GM23338 (cell line): ENCODE measurements around the gene NRDE2. TPM values are rescaled to one million over a fixed set of nuclear protein-coding genes. Genes with fewer than 3 reads are reported as not detected.

Source experiments
- ATAC-seq: fragments of 200-7000 bp; cut with Tn5 transposase; 3 replicates; pipeline ENCODE4 v1.9.1; 2020
- DNase-seq: peaks from one replicate; pipeline ENCODE4 v3.0.0-alpha.2; 2015; ENCODE audit warnings: low spot score
- H2AFZ ChIP-seq: fragments of 200-600 bp; sonication (generic); 2 replicates; pipeline ENCODE4 v1.8.0; 2016; ENCODE audit warnings: antibody characterized with exemption, mild to moderate bottlenecking, moderate library complexity
- H3F3A ChIP-seq: fragments of 200-600 bp; sonication (generic); replicated peaks from 2 replicates; pipeline ENCODE4 v1.8.0; 2017; ENCODE audit warnings: antibody characterized with exemption, mixed run types, low read depth
- H3K27ac ChIP-seq: fragments of 200-600 bp; sonication (generic); 2 replicates; pipeline ENCODE4 v1.6.1; 2016; ENCODE audit warnings: low read depth
- H3K27me3 ChIP-seq: fragments of 200-600 bp; sonication (generic); 2 replicates; pipeline ENCODE4 v1.8.0; 2016; ENCODE audit warnings: mild to moderate bottlenecking, mixed run types, moderate library complexity; ENCODE audit not compliant: insufficient read depth
- H3K36me3 ChIP-seq: fragments of 200-600 bp; sonication (generic); 2 replicates; pipeline ENCODE4 v1.8.0; 2016; ENCODE audit warnings: mild to moderate bottlenecking; ENCODE audit not compliant: insufficient read depth
- H3K4me1 ChIP-seq: fragments of 200-600 bp; sonication (generic); 2 replicates; pipeline ENCODE4 v1.8.0; 2016; ENCODE audit warnings: mild to moderate bottlenecking, moderate library complexity; ENCODE audit not compliant: insufficient read depth
- H3K4me2 ChIP-seq: fragments of 200-600 bp; sonication (generic); 2 replicates; pipeline ENCODE4 v1.7.1; 2017; ENCODE audit warnings: mixed run types
- H3K4me3 ChIP-seq: fragments of 200-600 bp; sonication (generic); 2 replicates; pipeline ENCODE4 v1.6.1; 2016; ENCODE audit warnings: mixed run types
- H3K79me2 ChIP-seq: fragments of 200-600 bp; sonication (generic); replicated peaks from 2 replicates; pipeline ENCODE4 v1.8.0; 2017; ENCODE audit warnings: mild to moderate bottlenecking; ENCODE audit not compliant: insufficient read depth
- H3K9me2 ChIP-seq: fragments of 200-600 bp; sonication (generic); 2 replicates; pipeline ENCODE4 v1.8.0; 2017; ENCODE audit not compliant: insufficient read depth
- H4K20me1 ChIP-seq: fragments of 200-600 bp; sonication (generic); replicated peaks from 2 replicates; pipeline ENCODE4 v1.8.0; 2017; ENCODE audit warnings: mild to moderate bottlenecking; ENCODE audit not compliant: insufficient read depth
- H3K27ac Mint-ChIP-seq: 2 replicates; pipeline ENCODE4 v1.8.0; 2020; ENCODE audit warnings: inconsistent platforms, mild to moderate bottlenecking, moderate library complexity, mixed read lengths
- H3K27me3 Mint-ChIP-seq: 3 replicates; pipeline ENCODE4 v1.8.0; 2022; ENCODE audit warnings: low read depth, mild to moderate bottlenecking, moderate library complexity, mixed read lengths, inconsistent platforms; ENCODE audit not compliant: insufficient read depth, poor library complexity
- H3K36me3 Mint-ChIP-seq: 3 replicates; pipeline ENCODE4 v1.8.0; 2021; ENCODE audit warnings: low read depth, mild to moderate bottlenecking, inconsistent platforms, moderate library complexity, mixed read lengths
- H3K4me1 Mint-ChIP-seq: 3 replicates; pipeline ENCODE4 v1.8.0; 2020; ENCODE audit warnings: mild to moderate bottlenecking, inconsistent platforms, mixed read lengths
- H3K4me3 Mint-ChIP-seq: 3 replicates; pipeline ENCODE4 v1.8.0; 2021; ENCODE audit warnings: moderate library complexity, mild to moderate bottlenecking, inconsistent platforms, mixed read lengths
- H3K9me3 Mint-ChIP-seq: 3 replicates; pipeline ENCODE4 v1.8.0; 2020; ENCODE audit warnings: moderate library complexity, mild to moderate bottlenecking, inconsistent platforms, mixed read lengths
- CREB1 ChIP-seq: fragments of 250-450 bp; sonication (Bioruptor Pico); IDR thresholded peaks from 2 replicates; pipeline ENCODE4 v1.5.0; 2020; ENCODE audit warnings: low read depth, mild to moderate bottlenecking, moderate library complexity
- CTCF ChIP-seq, 2 experiments: fragments of 200-600 bp in 1 of 2; sonication (generic) in 1 of 2; conservative IDR thresholded peaks; 2 replicates each; pipeline versions ENCODE4 v1.5.1 to v1.6.1; 2016 to 2017; ENCODE audit warnings: antibody characterized with exemption in 2 of 2, low read depth in 2 of 2, mild to moderate bottlenecking in 2 of 2, moderate library complexity in 1 of 2
- EZH2 ChIP-seq: fragments of 200-600 bp; sonication (generic); IDR thresholded peaks from one replicate; pipeline ENCODE4 v1.8.0; 2017; ENCODE audit warnings: antibody characterized with exemption, mild to moderate bottlenecking, low read depth; ENCODE audit not compliant: unreplicated experiment
- JUNB ChIP-seq: IDR thresholded peaks from one replicate; pipeline ENCODE4 v1.6.1; 2016; ENCODE audit warnings: antibody characterized with exemption; ENCODE audit not compliant: unreplicated experiment
- POLR2AphosphoS5 ChIP-seq: IDR thresholded peaks from 2 replicates; pipeline ENCODE4 v1.6.1; 2016; ENCODE audit warnings: antibody characterized with exemption, low read depth
- ZNF114 ChIP-seq: fragments of 250-450 bp; sonication (Bioruptor Pico); IDR thresholded peaks from 2 replicates; pipeline ENCODE4 v1.5.0; 2020; ENCODE audit warnings: mild to moderate bottlenecking, moderate library complexity
- ZNF331 ChIP-seq: fragments of 250-450 bp; sonication (Bioruptor Pico); IDR thresholded peaks from 2 replicates; pipeline ENCODE4 v1.5.0; 2020; ENCODE audit warnings: low read depth, mild to moderate bottlenecking, moderate library complexity
- polyA plus RNA-seq: library from polyadenylated mRNA; unstranded; fragments of >200 nt; fragmentation: Nextera tagmentation; extraction: Ambion mirVana; gene quantifications from 2 replicates; pipeline ENCODE4 v1.2.1, GENCODE V29; 2016
- total RNA-seq: library from RNA; depleted of rRNA; stranded (reverse); fragments of >200 nt; shearing (Covaris generic); gene quantifications from 2 replicates; pipeline ENCODE4 v1.2.3, GENCODE V29; 2014
- TF ChIP-seq, protein P1 (sequence below): IDR thresholded peaks from one replicate; pipeline ENCODE4 v1.6.1; 2018; ENCODE audit warnings: antibody characterized with exemption; ENCODE audit not compliant: unreplicated experiment

Gene NRDE2
- total and polyA plus RNA-seq, 2 experiments from 2014 or later = 9.8 to 20.6 TPM

GRCh38 chr14:90336401-90336800 is 4.7 kb upstream of the NRDE2 start (continued):
- TF ChIP-seq CREB1 (CRISPR knock-in tag) = no peak

- Mint-ChIP-seq H3K36me3 (no peaks in the 10 kb centered on the region), H3K27me3 (peaks cover 3% of the 10 kb centered on the region), H3K27ac (peak overlapping the region; percentile 94), H3K9me3 (no peaks in the 10 kb centered on the region), H3K4me3 (peak overlapping the region; percentile 88), H3K4me1 (peaks cover 11% of the 10 kb centered on the region; the same call in 2 of the 3 replicates)
- H3K4me3 ChIP-seq = peak overlapping the region; percentile 46
- peak overlapping the region; percentile 15; the same call in 1 of the 2 replicates for H3K27ac ChIP-seq
- no peaks in the 10 kb centered on the region for H3K36me3 ChIP-seq
- H3K79me2 ChIP-seq = peaks cover 25% of the 10 kb centered on the region
- peaks cover 7% of the 10 kb centered on the region for H3K4me1 ChIP-seq
- no peak for ATAC-seq
- H4K20me1 ChIP-seq = no peaks in the 10 kb centered on the region
- H3K9me2 ChIP-seq = no peaks in the 10 kb centered on the region; the same call in none of the 2 replicates
- no peak for DNase-seq
- no peaks in the 10 kb centered on the region for H3F3A ChIP-seq
- H3K4me2 ChIP-seq = peak overlapping the region; percentile 64
- peaks cover 21% of the 10 kb centered on the region; the same call in 1 of the 2 replicates for H3K27me3 ChIP-seq
- peak overlapping the region; percentile 33; the same call in 1 of the 2 replicates for H2AFZ ChIP-seq
- TF ChIP-seq ZNF331 (CRISPR knock-in tag) = no peak
- no peak for TF ChIP-seq ZNF114 (CRISPR knock-in tag)
- no peak for TF ChIP-seq EZH2
- no peak for TF ChIP-seq JUNB
- no peak for TF ChIP-seq CREB1 (CRISPR knock-in tag)
Observed at GRCh38 chr14:90332271-90332584, 487 bp upstream of the NRDE2 start.

DNA sequence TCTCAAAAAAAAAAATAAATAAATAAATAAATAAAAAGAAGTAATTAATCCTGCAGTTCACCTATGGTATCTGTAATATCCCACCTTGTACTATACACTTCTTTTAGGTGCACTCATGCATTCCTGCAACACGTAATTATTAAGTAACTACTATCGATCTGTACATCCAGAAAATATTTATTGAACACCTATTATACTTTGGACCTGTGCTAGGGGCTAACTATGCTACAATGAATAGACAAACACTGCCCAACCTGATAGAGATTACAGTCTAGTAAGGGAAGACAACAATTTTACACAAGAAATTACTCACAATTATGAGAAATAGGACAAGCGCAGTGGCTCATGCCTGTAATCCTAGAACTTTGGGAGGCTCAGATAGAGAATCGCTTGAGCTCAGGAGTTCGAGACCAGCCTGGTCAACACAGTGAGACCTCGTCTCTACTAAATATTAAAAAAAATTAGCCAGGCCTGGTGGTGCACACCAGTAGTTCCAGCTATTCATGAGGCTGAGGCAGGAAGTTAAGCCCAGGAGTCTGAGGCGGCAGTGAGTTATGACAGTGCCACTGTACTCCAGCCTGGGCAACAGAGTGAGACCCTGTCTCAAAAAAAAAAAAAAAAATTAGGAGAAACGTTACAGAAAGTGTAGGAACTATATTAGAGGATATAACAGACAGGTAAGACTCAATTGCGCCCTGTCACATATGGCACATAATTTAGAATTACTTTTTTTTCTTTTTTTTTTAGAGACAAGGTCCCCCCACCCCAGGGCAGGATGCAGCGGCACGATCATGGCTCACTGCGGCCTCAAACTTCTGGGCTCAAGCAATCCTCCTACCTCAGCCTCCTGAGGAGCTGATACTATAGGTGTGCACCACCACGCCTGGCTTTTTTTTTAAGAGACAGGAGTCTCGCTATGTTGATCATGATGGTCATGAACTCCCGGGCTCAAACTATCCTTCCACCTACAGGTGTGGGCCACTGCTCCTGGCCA is 1.2 kb downstream of the NRDE2 start:
- H3K9me3 Mint-ChIP-seq = no peaks in the 10 kb centered on the region
- H3K27me3 Mint-ChIP-seq = peaks cover 3% of the 10 kb centered on the region
- H4K20me1 ChIP-seq = no peaks in the 10 kb centered on the region
- H3K36me3 ChIP-seq = no peaks in the 10 kb centered on the region
- H3K4me2 ChIP-seq = peak overlapping the region; percentile 78
- H3K4me3 ChIP-seq = peak overlapping the region; percentile 66
- peak overlapping the region; percentile 93 for H3K27ac Mint-ChIP-seq
- no peak for ATAC-seq
- no peaks in the 10 kb centered on the region for H3K36me3 Mint-ChIP-seq
- H3K9me2 ChIP-seq = no peaks in the 10 kb centered on the region; the same call in none of the 2 replicates
- H3K27me3 ChIP-seq = peaks cover 20% of the 10 kb centered on the region; the same call in 1 of the 2 replicates
- no peak overlapping the region for H3K27ac ChIP-seq
- DNase-seq = no peak
- H3K4me1 Mint-ChIP-seq = peaks cover 11% of the 10 kb centered on the region; the same call in 2 of the 3 replicates
- H3K4me1 ChIP-seq = peaks cover 7% of the 10 kb centered on the region
- H3K79me2 ChIP-seq = peaks cover 28% of the 10 kb centered on the region
- no peak overlapping the region for H2AFZ ChIP-seq
- no peaks in the 10 kb centered on the region for H3F3A ChIP-seq
- H3K4me3 Mint-ChIP-seq = peak overlapping the region; percentile 88
- TF ChIP-seq CTCF (conservative IDR thresholded peaks at IDR 0.05; ENCODE audit: low read depth in 2 of 2) (no peak), POLR2AphosphoS5 (no peak), JUNB (no peak), ZNF114 (CRISPR knock-in tag) (no peak)
- TF ChIP-seq, protein P1, sequence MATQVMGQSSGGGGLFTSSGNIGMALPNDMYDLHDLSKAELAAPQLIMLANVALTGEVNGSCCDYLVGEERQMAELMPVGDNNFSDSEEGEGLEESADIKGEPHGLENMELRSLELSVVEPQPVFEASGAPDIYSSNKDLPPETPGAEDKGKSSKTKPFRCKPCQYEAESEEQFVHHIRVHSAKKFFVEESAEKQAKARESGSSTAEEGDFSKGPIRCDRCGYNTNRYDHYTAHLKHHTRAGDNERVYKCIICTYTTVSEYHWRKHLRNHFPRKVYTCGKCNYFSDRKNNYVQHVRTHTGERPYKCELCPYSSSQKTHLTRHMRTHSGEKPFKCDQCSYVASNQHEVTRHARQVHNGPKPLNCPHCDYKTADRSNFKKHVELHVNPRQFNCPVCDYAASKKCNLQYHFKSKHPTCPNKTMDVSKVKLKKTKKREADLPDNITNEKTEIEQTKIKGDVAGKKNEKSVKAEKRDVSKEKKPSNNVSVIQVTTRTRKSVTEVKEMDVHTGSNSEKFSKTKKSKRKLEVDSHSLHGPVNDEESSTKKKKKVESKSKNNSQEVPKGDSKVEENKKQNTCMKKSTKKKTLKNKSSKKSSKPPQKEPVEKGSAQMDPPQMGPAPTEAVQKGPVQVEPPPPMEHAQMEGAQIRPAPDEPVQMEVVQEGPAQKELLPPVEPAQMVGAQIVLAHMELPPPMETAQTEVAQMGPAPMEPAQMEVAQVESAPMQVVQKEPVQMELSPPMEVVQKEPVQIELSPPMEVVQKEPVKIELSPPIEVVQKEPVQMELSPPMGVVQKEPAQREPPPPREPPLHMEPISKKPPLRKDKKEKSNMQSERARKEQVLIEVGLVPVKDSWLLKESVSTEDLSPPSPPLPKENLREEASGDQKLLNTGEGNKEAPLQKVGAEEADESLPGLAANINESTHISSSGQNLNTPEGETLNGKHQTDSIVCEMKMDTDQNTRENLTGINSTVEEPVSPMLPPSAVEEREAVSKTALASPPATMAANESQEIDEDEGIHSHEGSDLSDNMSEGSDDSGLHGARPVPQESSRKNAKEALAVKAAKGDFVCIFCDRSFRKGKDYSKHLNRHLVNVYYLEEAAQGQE = no peak
